ENCODE measurements around the gene COL6A1. TPM values are rescaled to one million over a fixed set of nuclear protein-coding genes. Genes with fewer than 3 reads are reported as not detected.

Gene COL6A1
- total and polyA plus RNA-seq, 2 donors (not counting 3 experiments of a cell fraction or from before 2014, with no cell fraction given), result 30.1 to 42.4 TPM

- Histone ChIP-seq H3K4me1 (ENCODE audit: control insufficient read depth, extremely low read depth, insufficient read depth, low read length) (no peaks in the 10 kb centered on the region), H3K4me3 (replicated peaks in 1 of 3; ENCODE audit: insufficient read depth in 1 of 3, low read depth in 1 of 3, low read length in 3 of 3) (no peak overlapping the region), H2AFZ (ENCODE audit: low read depth, low read length) (no peak overlapping the region), H4K20me1 (replicated peaks; ENCODE audit: control insufficient read depth, extremely low read depth, insufficient read depth, low read length) (no peaks in the 10 kb centered on the region), H3K4me2 (ENCODE audit: insufficient read depth, low read length) (no peak overlapping the region), H3K27me3 (ENCODE audit: control insufficient read depth in 2 of 2, insufficient read depth in 2 of 2, low read length in 2 of 2) (peaks cover 14 to 32% of the 10 kb centered on the region in 2 experiments), H3K9me1 (replicated peaks; ENCODE audit: control insufficient read depth, extremely low read depth, insufficient read depth, low read length) (no peaks in the 10 kb centered on the region), H3K9ac (replicated peaks; ENCODE audit: extremely low read depth, insufficient read depth, low read length) (no peak overlapping the region), H3K9me3 (replicated peaks; ENCODE audit: control insufficient read depth, insufficient read depth, low read length) (no peaks in the 10 kb centered on the region), H3K36me3 (ENCODE audit: control insufficient read depth in 2 of 2, extremely low read depth in 1 of 2, insufficient read depth in 2 of 2, low read length in 2 of 2) (no peaks in the 10 kb centered on the region), H3K79me2 (ENCODE audit: control insufficient read depth, insufficient read depth, low read length) (no peaks in the 10 kb centered on the region), H3K27ac (ENCODE audit: insufficient read depth, low read depth, low read length) (no peak overlapping the region)
- ChIA-PET POLR2A (no interaction called here), CTCF (no interaction called here)
- TF ChIP-seq JUN (IDR thresholded peaks at IDR 0.05; ENCODE audit: borderline replicate concordance, insufficient read depth, insufficient read length, low read depth) (no peak), EZH2 (IDR thresholded peaks at IDR 0.05; ENCODE audit: borderline replicate concordance, low read depth, low read length, severe bottlenecking) (no peak), CTCF (IDR thresholded peaks at IDR 0.05; ENCODE audit: extremely low read depth in 1 of 2, insufficient read depth in 1 of 2, low read depth in 1 of 2, low read length in 2 of 2) (no peak), POLR2A (IDR thresholded peaks at IDR 0.05; ENCODE audit: low read depth, low read length) (no peak), POLR2AphosphoS5 (IDR thresholded peaks at IDR 0.05; ENCODE audit: insufficient read depth, low read depth, low read length) (no peak), MAX (IDR thresholded peaks at IDR 0.05; ENCODE audit: insufficient read depth, insufficient read length) (no peak), FOS (IDR thresholded peaks at IDR 0.05; ENCODE audit: borderline replicate concordance, insufficient read depth, low read length) (no peak), MYC (IDR thresholded peaks at IDR 0.05; ENCODE audit: low read depth, low read length) (no peak), GATA2 (IDR thresholded peaks at IDR 0.05; ENCODE audit: insufficient read depth, insufficient read length, low read depth, low read length) (no peak)
- no peak for FAIRE-seq
- no TSS peak for BruUV-seq (replicated peaks)
- DNase-seq (ENCODE audit: low read depth, low spot score), result no peak
- intact Hi-C loops (cut with micrococcal nuclease), result no loop called here
- dilution Hi-C loops (cut with MboI; ENCODE audit: extremely low pct_ligation_motif_present, low sequenced_read_pairs), result no loop called here
These were observed 35.6 kb downstream of the COL6A1 start for GRCh38 chr21:46017148-46017547.

Measured in endothelial cell of umbilical vein (primary cell).